Natural killer cell treated with Interleukin-12 subunit alpha and Interleukin-12 subunit beta and Interleukin-15 and Interleukin-18, amount 100 ng/mL, for 72 hours (primary cell): ENCODE measurements around the gene MEI1. TPM values are rescaled to one million over a fixed set of nuclear protein-coding genes. Genes with fewer than 3 reads are reported as not detected.

Experiments
- ATAC-seq, 2 donors: fragments of 150-1000 bp; cut with Tn5 transposase in 1 of 2; sonication (Bioruptor Pico), chemical (Tn5 transposase) in 1 of 2; 2 replicates each; pipeline ENCODE4 v1.10.0; 2021
- DNase-seq: peaks from one replicate; pipeline ENCODE4 v3.0.0; 2022; ENCODE audit warnings: low spot score
- H3K27ac Mint-ChIP-seq, 2 donors: 1 replicate in 1 of 2; 2 replicates in 1 of 2; pipeline ENCODE4 v1.8.0; 2022; ENCODE audit warnings: mixed read lengths in 2 of 2, mild to moderate bottlenecking in 1 of 2, moderate library complexity in 1 of 2
- H3K27me3 Mint-ChIP-seq, 2 donors: 1 replicate in 1 of 2; 2 replicates in 1 of 2; pipeline ENCODE4 v1.8.0; 2022; ENCODE audit warnings: mixed read lengths in 2 of 2
- H3K36me3 Mint-ChIP-seq: one replicate; pipeline ENCODE4 v1.8.0; 2022; ENCODE audit warnings: mixed read lengths
- H3K4me1 Mint-ChIP-seq, 2 donors: 1 replicate in 1 of 2; 2 replicates in 1 of 2; pipeline ENCODE4 v1.8.0; 2022; ENCODE audit warnings: low read depth in 2 of 2, mixed read lengths in 2 of 2, mild to moderate bottlenecking in 1 of 2
- H3K4me3 Mint-ChIP-seq: one replicate; pipeline ENCODE4 v1.8.0; 2022; ENCODE audit warnings: mixed read lengths
- H3K9me3 Mint-ChIP-seq: 2 replicates; pipeline ENCODE4 v1.8.0; 2022; ENCODE audit warnings: mixed read lengths
- total RNA-seq, 2 donors: library from RNA; stranded (reverse); gene quantifications; one replicate each; pipeline ENCODE4 v1.2.3, GENCODE V29; 2022

MEI1 gene
- total RNA-seq, 2 donors from 2014 or later: 20.2 to 82.7 TPM

- Mint-ChIP-seq H3K9me3 (no peaks in the 10 kb centered on the region), H3K4me1 (peaks cover 17 to 23% of the 10 kb centered on the region in 2 donors), H3K4me3 (peak within 1 kb of the TSS; percentile 91), H3K27me3 (no peaks in the 10 kb centered on the region), H3K27ac (peak within 1 kb of the TSS; percentile 95 to 98), H3K36me3 (no peaks in the 10 kb centered on the region)
- ATAC-seq: peak; percentile 97 to 99
- DNase-seq: peak; percentile 95
Observed at GRCh38 chr22:41688365-41689211, 10.7 kb upstream of the MEI1 start, which contains the start of gene SNU13. SNU13 (minus strand) TSS chr22:41688867; CDS start chr22:41688796, 71 bp downstream.

- Mint-ChIP-seq H3K27ac (peak overlapping the region in 1 of 2 donors; percentile 95), H3K36me3 (no peaks in the 10 kb centered on the region), H3K27me3 (no peaks in the 10 kb centered on the region), H3K4me1 (peaks cover 17 to 18% of the 10 kb centered on the region in 2 donors), H3K4me3 (peak overlapping the region; percentile 91), H3K9me3 (no peaks in the 10 kb centered on the region)
- ATAC-seq (no peak), DNase-seq (no peak)
Observed at GRCh38 chr22:41690476-41690875, 8.8 kb upstream of the MEI1 start.

- Mint-ChIP-seq H3K36me3 (no peaks in the 10 kb centered on the region), H3K4me3 (no peak overlapping the region), H3K27me3 (no peaks in the 10 kb centered on the region), H3K9me3 (no peaks in the 10 kb centered on the region), H3K4me1 (peaks cover 11% of the 10 kb centered on the region in 2 donors), H3K27ac (no peak overlapping the region)
- DNase-seq: no peak
- no peak for ATAC-seq
Observed at GRCh38 chr22:41695211-41695610, 4.1 kb upstream of the MEI1 start.

GRCh38 chr22:41696703-41697102, 2.6 kb upstream of the MEI1 start:
- ATAC-seq (peak in 1 of 2 donors; percentile 15), DNase-seq (no peak)
- Mint-ChIP-seq H3K36me3 (no peaks in the 10 kb centered on the region), H3K27me3 (no peaks in the 10 kb centered on the region), H3K9me3 (no peaks in the 10 kb centered on the region), H3K4me3 (no peak overlapping the region), H3K4me1 (peaks cover 8 to 11% of the 10 kb centered on the region in 2 donors), H3K27ac (peak overlapping the region; percentile 60 to 65)

GRCh38 chr22:41697126-41697775, 2.1 kb upstream of the MEI1 start:
- peaks cover 8 to 11% of the 10 kb centered on the region in 2 donors for H3K4me1 Mint-ChIP-seq
- H3K9me3 Mint-ChIP-seq: no peaks in the 10 kb centered on the region
- ATAC-seq (peak; percentile 69 to 80), DNase-seq (peak; percentile 89)
- no peaks in the 10 kb centered on the region for H3K27me3 Mint-ChIP-seq
- no peaks in the 10 kb centered on the region for H3K36me3 Mint-ChIP-seq
- H3K4me3 Mint-ChIP-seq: peak overlapping the region; percentile 38
- H3K27ac Mint-ChIP-seq: peak overlapping the region; percentile 60 to 65

GRCh38 chr22:41700108-41700364, 733 bp downstream of the MEI1 start:
- no peak for ATAC-seq
- no peak overlapping the region for H3K4me3 Mint-ChIP-seq
- no peaks in the 10 kb centered on the region for H3K27me3 Mint-ChIP-seq
- no peak overlapping the region for H3K27ac Mint-ChIP-seq
- H3K4me1 Mint-ChIP-seq: peaks cover 8 to 11% of the 10 kb centered on the region in 2 donors
- DNase-seq: no peak
- H3K36me3 Mint-ChIP-seq: no peaks in the 10 kb centered on the region
- no peaks in the 10 kb centered on the region for H3K9me3 Mint-ChIP-seq

GRCh38 chr22:41702763-41703162, 3.5 kb downstream of the MEI1 start:
- Mint-ChIP-seq H3K4me1 (peaks cover 3 to 4% of the 10 kb centered on the region in 2 donors), H3K27ac (no peak overlapping the region), H3K9me3 (no peaks in the 10 kb centered on the region), H3K4me3 (no peak overlapping the region), H3K27me3 (no peaks in the 10 kb centered on the region), H3K36me3 (no peaks in the 10 kb centered on the region)
- ATAC-seq (no peak), DNase-seq (no peak)

GRCh38 chr22:41709341-41709740, 10.0 kb downstream of the MEI1 start:
- ATAC-seq: no peak
- Mint-ChIP-seq H3K4me3 (no peak overlapping the region), H3K27ac (no peak overlapping the region), H3K4me1 (no peaks in the 10 kb centered on the region), H3K36me3 (no peaks in the 10 kb centered on the region), H3K27me3 (peaks cover 0 to 4% of the 10 kb centered on the region in 2 donors), H3K9me3 (no peaks in the 10 kb centered on the region)
- no peak for DNase-seq

- peaks cover 0 to 4% of the 10 kb centered on the region in 2 donors for H3K27me3 Mint-ChIP-seq
- H3K36me3 Mint-ChIP-seq: no peaks in the 10 kb centered on the region
- ATAC-seq (no peak), DNase-seq (no peak)
- no peak overlapping the region for H3K4me3 Mint-ChIP-seq
- H3K4me1 Mint-ChIP-seq: no peaks in the 10 kb centered on the region
- H3K27ac Mint-ChIP-seq: no peak overlapping the region
- no peaks in the 10 kb centered on the region for H3K9me3 Mint-ChIP-seq
Observed at GRCh38 chr22:41713004-41713403, 13.7 kb downstream of the MEI1 start.

- Mint-ChIP-seq H3K27me3 (peaks cover 0 to 2% of the 10 kb centered on the region in 2 donors), H3K4me3 (no peak overlapping the region), H3K9me3 (no peaks in the 10 kb centered on the region), H3K36me3 (no peaks in the 10 kb centered on the region), H3K4me1 (no peaks in the 10 kb centered on the region), H3K27ac (no peak overlapping the region)
- no peak for DNase-seq
- no peak for ATAC-seq
Observed at GRCh38 chr22:41722496-41722895, 23.2 kb downstream of the MEI1 start.

- ATAC-seq (no peak), DNase-seq (no peak)
- H3K27ac Mint-ChIP-seq: no peak overlapping the region
- no peak overlapping the region for H3K4me3 Mint-ChIP-seq
- no peaks in the 10 kb centered on the region for H3K36me3 Mint-ChIP-seq
- H3K4me1 Mint-ChIP-seq: no peaks in the 10 kb centered on the region
- H3K9me3 Mint-ChIP-seq: no peaks in the 10 kb centered on the region
- H3K27me3 Mint-ChIP-seq: peaks cover 0 to 2% of the 10 kb centered on the region in 2 donors
Observed at GRCh38 chr22:41725510-41726110, 26.3 kb downstream of the MEI1 start.

GRCh38 chr22:41731609-41732008, 32.3 kb downstream of the MEI1 start:
- DNase-seq (no peak), ATAC-seq (no peak)
- no peaks in the 10 kb centered on the region for H3K4me1 Mint-ChIP-seq
- H3K36me3 Mint-ChIP-seq: no peaks in the 10 kb centered on the region
- no peaks in the 10 kb centered on the region for H3K9me3 Mint-ChIP-seq
- H3K4me3 Mint-ChIP-seq: no peak overlapping the region
- no peaks in the 10 kb centered on the region for H3K27me3 Mint-ChIP-seq
- no peak overlapping the region for H3K27ac Mint-ChIP-seq

- H3K9me3 Mint-ChIP-seq: no peaks in the 10 kb centered on the region
- no peak for DNase-seq
- H3K27ac Mint-ChIP-seq: no peak overlapping the region
- ATAC-seq: peak in 1 of 2 donors; percentile 31
- no peaks in the 10 kb centered on the region for H3K36me3 Mint-ChIP-seq
- no peaks in the 10 kb centered on the region for H3K27me3 Mint-ChIP-seq
- no peak overlapping the region for H3K4me3 Mint-ChIP-seq
- H3K4me1 Mint-ChIP-seq: no peaks in the 10 kb centered on the region
Observed at GRCh38 chr22:41732096-41732772, 32.9 kb downstream of the MEI1 start.
